Measurements from ENCODE around the gene CNOT1. TPM values are rescaled to one million over a fixed set of nuclear protein-coding genes. Genes with fewer than 3 reads are reported as not detected.

Gene CNOT1
- total RNA-seq, 2 donors from 2014 or later = 306 to 397 TPM

DNA sequence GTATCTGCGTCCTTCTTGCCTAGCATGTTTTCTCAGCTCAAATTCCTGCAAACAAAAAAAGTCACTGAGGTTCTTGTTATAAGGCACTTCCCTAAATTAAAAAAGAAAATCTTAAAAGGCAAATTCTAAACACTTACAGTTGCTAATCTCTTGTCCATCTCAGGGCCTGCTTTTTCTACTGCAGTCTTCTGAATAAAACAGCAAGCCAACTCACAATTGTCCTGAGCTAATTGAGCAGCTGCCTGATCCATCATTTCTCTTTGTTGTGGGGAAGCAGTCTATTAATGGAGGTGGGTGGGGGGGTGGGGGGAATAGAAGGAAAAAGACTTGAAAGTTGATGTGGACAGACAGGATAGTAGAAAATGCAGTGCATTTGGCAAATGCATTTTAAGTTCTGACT lies 87.3 kb downstream of the CNOT1 start:
- peaks cover 7 to 14% of the 10 kb centered on the region in 2 donors for H3K4me1 Mint-ChIP-seq (ENCODE audit: low read depth in 2 of 2)
- no peak for DNase-seq (ENCODE audit: low spot score)
- H3K9me3 Mint-ChIP-seq = no peaks in the 10 kb centered on the region
- no peak overlapping the region for H3K27ac Mint-ChIP-seq
- peaks cover 60% of the 10 kb centered on the region for H3K36me3 Mint-ChIP-seq
- H3K27me3 Mint-ChIP-seq = no peaks in the 10 kb centered on the region
- no peak for ATAC-seq
- no peak overlapping the region for H3K4me3 Mint-ChIP-seq

DNA sequence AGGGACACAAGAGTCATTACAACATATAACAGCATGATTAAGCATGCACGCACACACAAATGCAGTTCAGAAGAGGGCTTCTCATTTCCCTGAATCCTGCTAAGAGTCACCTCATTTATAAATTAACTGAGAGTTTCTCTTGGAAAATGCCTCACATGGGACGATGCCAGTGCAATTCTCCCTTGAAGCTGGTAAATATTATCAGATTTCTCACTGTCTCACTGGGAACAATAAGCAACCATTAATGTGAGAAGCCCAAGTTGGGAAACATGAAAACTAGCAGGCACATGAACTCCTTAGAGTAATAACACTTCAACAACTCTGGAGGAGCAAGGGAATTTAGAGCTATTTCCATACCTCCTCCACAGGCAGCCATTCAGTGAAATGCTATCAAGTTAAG lies 87.9 kb downstream of the CNOT1 start:
- no peak for DNase-seq (ENCODE audit: low spot score)
- Mint-ChIP-seq H3K9me3 (no peaks in the 10 kb centered on the region), H3K4me3 (no peak overlapping the region), H3K4me1 (ENCODE audit: low read depth in 2 of 2) (peaks cover 13 to 17% of the 10 kb centered on the region in 2 donors), H3K27me3 (no peaks in the 10 kb centered on the region), H3K36me3 (peaks cover 59% of the 10 kb centered on the region), H3K27ac (no peak overlapping the region)
- no peak for ATAC-seq

DNA sequence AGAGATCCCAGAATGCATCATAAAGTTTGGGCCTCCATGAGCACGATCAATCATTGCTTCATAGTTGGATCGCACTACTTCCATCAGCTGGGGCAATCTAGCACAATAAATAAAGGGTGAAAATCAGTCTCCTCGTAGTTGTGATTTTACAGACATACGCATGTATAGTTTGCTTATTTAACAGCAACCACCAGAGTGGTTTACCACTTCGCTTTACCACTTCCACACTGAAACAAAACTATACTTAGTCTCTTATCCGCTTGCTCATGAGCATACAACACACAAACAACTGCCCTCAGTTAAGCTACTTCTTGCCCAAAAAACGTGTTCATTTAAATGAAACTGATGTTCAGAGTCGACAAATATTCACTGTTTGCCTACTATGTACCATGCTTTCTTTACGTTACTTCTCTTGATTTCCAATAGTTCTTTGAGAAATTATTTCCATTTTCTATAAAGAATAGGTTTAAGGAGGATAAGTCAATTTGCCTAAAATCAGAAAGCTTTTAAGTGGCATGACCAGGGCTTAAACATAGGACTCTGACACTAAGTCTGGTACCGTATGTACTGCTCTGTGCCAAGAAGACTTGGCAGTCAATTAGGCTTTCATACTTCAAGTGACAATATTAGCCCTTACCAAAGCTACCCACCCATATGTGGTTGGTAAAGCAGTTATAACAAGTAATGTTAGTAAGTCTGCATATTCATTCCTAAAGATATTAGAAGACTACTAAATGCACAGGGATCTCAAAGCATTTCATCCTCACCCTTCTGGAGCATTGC lies 92.3 kb downstream of the CNOT1 start:
- DNase-seq (ENCODE audit: low spot score) (no peak), ATAC-seq (peak in 1 of 2 donors; percentile 82)
- no peaks in the 10 kb centered on the region for H3K27me3 Mint-ChIP-seq
- peak overlapping the region; percentile 14 to 22 for H3K27ac Mint-ChIP-seq
- no peaks in the 10 kb centered on the region for H3K9me3 Mint-ChIP-seq
- H3K4me3 Mint-ChIP-seq = peak overlapping the region; percentile 11
- peaks cover 19 to 23% of the 10 kb centered on the region in 2 donors for H3K4me1 Mint-ChIP-seq (ENCODE audit: low read depth in 2 of 2)
- peaks cover 54% of the 10 kb centered on the region for H3K36me3 Mint-ChIP-seq

DNA sequence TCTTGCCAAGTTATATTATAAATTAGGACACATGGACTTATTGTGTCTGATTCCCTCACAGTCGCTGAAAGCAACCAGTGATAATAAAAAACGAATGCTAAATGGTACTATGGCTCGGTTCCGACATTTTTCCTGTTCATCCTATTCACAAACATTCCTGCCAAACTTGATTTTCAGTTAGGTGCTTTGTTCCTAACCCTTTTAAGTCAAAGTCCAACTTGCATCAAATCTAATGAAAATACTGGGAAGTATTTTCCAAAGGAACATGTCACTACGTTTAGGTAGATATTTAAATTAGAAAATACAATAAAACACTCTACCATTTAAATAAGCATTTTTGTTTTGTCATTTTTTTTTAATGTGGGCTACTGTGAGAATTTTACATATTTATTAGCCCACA lies 93.3 kb downstream of the CNOT1 start:
- Mint-ChIP-seq H3K36me3 (peaks cover 61% of the 10 kb centered on the region), H3K27ac (no peak overlapping the region), H3K9me3 (no peaks in the 10 kb centered on the region), H3K4me3 (no peak overlapping the region), H3K27me3 (no peaks in the 10 kb centered on the region), H3K4me1 (ENCODE audit: low read depth in 2 of 2) (peaks cover 19 to 23% of the 10 kb centered on the region in 2 donors)
- DNase-seq (ENCODE audit: low spot score) (no peak), ATAC-seq (no peak)

DNA sequence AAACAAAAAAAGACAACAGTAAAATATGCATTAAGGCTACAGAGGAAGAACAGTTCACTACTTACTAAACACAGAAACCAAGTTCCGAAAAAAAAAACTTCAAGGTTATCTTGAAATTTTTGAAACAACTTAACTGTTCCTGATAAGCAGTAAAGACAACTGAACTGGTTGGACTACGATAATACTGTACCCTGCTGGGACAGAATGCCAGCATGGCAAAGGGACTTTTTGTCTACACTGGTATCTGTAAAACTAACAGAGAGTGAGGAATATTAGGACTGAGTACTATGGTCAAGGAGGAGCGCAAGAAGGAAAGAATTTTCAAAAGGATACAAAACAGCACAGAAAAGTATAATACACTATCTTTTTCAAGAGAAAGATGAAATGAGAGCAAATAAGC lies 94.5 kb downstream of the CNOT1 start:
- Mint-ChIP-seq H3K27ac (no peak overlapping the region), H3K4me1 (ENCODE audit: low read depth in 2 of 2) (peaks cover 19 to 23% of the 10 kb centered on the region in 2 donors), H3K4me3 (no peak overlapping the region), H3K9me3 (no peaks in the 10 kb centered on the region), H3K27me3 (no peaks in the 10 kb centered on the region), H3K36me3 (peaks cover 61% of the 10 kb centered on the region)
- DNase-seq (ENCODE audit: low spot score) (no peak), ATAC-seq (no peak)

DNA sequence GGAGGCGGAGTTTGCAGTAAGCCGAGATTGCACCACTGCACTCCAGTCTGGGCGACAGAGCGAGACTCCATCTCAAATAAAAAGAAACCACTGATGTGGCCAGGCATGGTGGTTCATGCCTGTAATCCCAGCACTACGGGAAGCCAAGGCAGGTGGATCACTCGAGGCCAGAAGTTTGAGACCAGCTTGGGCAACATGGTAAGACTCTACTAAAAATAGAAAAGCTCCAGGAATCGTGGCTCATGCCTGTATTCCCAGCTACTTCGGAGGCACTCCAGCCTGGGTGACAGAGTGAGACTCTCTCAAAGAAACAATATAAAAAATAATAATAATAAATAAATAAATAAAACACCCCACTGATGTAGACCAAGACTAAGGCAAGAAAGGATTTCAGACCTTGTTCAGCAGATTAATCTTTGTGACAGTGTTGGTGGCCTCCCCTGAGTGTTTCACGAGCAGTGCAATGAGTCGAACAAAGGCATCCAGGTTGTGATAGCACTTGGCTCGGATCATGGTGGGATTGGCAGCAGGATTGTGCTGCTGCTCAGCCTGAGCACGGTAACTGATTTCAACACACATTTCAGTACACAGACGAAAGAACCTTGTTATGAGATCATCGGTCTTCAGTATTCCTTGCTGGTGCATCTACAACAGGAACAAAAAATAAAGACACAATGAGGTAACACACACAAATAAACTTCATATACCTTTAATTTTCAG lies 95.7 kb downstream of the CNOT1 start:
- H3K4me1 Mint-ChIP-seq (ENCODE audit: low read depth in 2 of 2) = peaks cover 18 to 23% of the 10 kb centered on the region in 2 donors
- H3K36me3 Mint-ChIP-seq = peaks cover 49% of the 10 kb centered on the region
- no peak overlapping the region for H3K4me3 Mint-ChIP-seq
- H3K9me3 Mint-ChIP-seq = no peaks in the 10 kb centered on the region
- ATAC-seq (no peak), DNase-seq (ENCODE audit: low spot score) (no peak)
- no peaks in the 10 kb centered on the region for H3K27me3 Mint-ChIP-seq
- H3K27ac Mint-ChIP-seq = no peak overlapping the region

DNA sequence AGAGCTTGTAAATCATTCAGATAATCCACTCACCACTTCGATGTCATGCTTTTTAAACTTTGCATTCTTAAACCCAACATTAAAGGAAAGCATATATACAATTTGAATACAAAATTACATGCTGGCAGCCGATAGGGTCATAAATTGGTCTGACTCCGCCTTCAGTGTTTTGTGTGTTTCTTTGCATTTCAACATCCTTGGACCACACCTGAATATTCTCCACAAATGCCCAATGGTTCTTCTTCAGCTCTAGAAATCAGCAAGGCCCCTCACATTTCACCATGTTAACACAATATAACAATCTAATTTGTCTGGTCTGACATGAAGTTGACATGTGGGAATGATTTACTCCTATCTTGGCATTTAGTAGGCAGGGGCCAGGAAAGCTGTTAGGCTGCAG lies 97.2 kb downstream of the CNOT1 start:
- Mint-ChIP-seq H3K36me3 (peaks cover 35% of the 10 kb centered on the region), H3K27me3 (no peaks in the 10 kb centered on the region), H3K9me3 (no peaks in the 10 kb centered on the region), H3K4me1 (ENCODE audit: low read depth in 2 of 2) (peaks cover 9 to 17% of the 10 kb centered on the region in 2 donors), H3K27ac (no peak overlapping the region), H3K4me3 (no peak overlapping the region)
- ATAC-seq (no peak), DNase-seq (ENCODE audit: low spot score) (no peak)

DNA sequence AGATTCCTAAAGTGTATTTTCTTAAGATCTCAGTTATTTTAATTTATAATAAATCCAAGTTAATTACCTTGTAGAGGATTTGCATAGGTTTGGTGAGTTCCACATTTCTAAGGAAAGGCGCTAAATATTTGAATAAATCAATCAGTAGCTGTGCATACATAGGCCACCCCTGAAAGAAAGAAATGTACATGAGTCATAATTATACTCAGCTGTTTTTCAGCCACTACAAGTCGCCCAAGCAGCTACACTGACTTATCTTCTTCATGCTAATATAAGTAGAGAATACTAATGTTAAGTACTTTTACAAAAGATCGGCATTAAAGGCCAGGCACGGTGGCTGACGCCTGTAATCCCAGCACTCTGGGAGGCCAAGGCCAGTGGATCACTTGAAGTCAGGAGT lies 99.4 kb downstream of the CNOT1 start:
- H3K27ac Mint-ChIP-seq = no peak overlapping the region
- DNase-seq (ENCODE audit: low spot score) (no peak), ATAC-seq (no peak)
- H3K9me3 Mint-ChIP-seq = no peaks in the 10 kb centered on the region
- no peak overlapping the region for H3K4me3 Mint-ChIP-seq
- H3K36me3 Mint-ChIP-seq = peaks cover 33% of the 10 kb centered on the region
- no peaks in the 10 kb centered on the region for H3K27me3 Mint-ChIP-seq
- H3K4me1 Mint-ChIP-seq (ENCODE audit: low read depth in 2 of 2) = peaks cover 4 to 9% of the 10 kb centered on the region in 2 donors

DNA sequence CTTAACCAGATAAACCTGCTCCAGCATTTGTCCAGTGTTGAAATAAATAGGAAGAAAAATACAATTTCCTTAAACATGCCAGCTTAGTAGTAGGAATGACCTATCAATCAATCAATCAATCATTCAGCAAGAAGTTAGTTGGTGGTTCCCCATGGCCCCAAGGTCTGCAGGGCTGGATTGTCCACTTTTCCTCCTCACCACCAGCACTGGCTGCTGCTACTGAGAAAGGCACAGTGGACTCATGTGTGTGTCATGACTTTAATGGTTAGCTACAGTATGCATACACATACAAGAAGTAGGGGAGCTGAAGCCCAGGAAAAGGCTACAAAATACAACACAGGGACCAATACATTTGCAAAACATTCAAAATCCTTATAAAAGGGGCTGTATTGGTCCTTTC lies 109.9 kb downstream of the CNOT1 start:
- Mint-ChIP-seq H3K4me3 (no peak overlapping the region), H3K36me3 (peaks cover 23% of the 10 kb centered on the region), H3K27ac (no peak overlapping the region), H3K27me3 (no peaks in the 10 kb centered on the region), H3K4me1 (ENCODE audit: low read depth in 2 of 2) (peaks cover 18 to 22% of the 10 kb centered on the region in 2 donors), H3K9me3 (no peaks in the 10 kb centered on the region)
- ATAC-seq (no peak), DNase-seq (ENCODE audit: low spot score) (no peak)

DNA sequence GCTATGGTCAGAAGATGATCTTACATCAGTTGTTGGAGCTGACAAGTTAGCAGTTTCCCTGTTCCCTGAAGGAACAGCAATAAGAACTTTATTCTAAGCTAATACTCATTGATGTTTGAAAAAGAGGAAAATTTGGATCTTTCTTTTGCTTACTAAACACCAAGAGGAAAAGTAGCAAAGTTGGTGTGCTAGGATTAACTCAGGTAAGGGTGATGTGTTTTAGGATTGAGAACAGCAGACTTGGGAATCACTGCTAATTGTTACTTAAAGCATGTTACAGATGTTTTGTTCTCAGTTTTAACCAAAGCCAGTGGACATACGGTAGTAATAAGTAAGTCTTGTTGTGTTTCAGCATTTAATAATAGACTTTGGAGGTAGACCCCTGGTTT lies 110.7 kb downstream of the CNOT1 start:
- H3K9me3 Mint-ChIP-seq = no peaks in the 10 kb centered on the region
- no peak for ATAC-seq

DNA sequence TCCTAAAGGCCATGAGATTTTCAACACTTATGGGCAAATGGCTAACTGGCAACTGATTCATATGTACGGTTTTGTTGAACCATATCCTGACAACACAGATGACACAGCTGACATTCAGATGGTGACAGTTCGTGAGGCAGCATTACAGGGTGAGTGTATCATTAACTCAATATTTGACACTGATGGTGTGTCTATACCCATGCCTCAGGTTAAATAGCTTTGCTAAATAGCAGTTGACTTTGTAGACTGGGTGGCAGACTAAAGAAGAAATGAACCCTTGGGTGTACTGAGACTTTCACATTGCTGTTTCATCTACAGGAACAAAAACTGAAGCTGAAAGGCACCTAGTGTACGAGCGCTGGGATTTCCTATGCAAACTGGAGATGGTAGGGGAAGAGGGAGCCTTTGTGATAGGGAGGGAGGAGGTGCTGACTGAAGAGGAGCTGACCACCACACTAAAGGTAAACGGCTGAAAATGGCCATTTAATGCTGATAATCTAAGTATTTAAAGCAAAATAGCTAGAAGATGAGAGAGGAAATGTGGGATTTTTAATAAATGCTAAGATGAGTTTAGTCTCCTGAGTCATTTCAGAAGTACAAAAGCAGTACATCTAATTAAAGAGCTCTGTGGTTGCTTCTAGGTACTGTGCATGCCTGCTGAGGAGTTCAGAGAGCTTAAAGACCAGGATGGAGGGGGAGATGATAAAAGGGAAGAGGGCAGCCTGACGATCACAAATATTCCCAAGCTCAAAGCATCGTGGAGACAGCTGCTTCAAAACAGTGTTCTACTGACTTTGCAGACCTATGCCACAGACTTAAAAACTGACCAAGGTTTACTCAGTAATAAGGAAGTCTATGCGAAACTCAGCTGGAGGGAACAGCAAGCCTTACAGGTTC lies 111.3 kb downstream of the CNOT1 start:
- Mint-ChIP-seq H3K36me3 (peaks cover 22% of the 10 kb centered on the region), H3K27ac (peak overlapping the region; percentile 31 to 43), H3K9me3 (no peaks in the 10 kb centered on the region), H3K4me3 (peak overlapping the region; percentile 20), H3K27me3 (no peaks in the 10 kb centered on the region), H3K4me1 (ENCODE audit: low read depth in 2 of 2) (peaks cover 22 to 29% of the 10 kb centered on the region in 2 donors)
- DNase-seq (ENCODE audit: low spot score) (no peak), ATAC-seq (no peak)

More for the DNA sequence above, 110.7 kb downstream of the CNOT1 start:
- DNase-seq (ENCODE audit: low spot score) = no peak
- H3K4me3 Mint-ChIP-seq = no peak overlapping the region
- H3K27me3 Mint-ChIP-seq = no peaks in the 10 kb centered on the region
- peaks cover 23% of the 10 kb centered on the region for H3K36me3 Mint-ChIP-seq
- H3K4me1 Mint-ChIP-seq (ENCODE audit: low read depth in 2 of 2) = peaks cover 20 to 26% of the 10 kb centered on the region in 2 donors
- H3K27ac Mint-ChIP-seq = peak overlapping the region in 1 of 2 donors; percentile 31

DNA sequence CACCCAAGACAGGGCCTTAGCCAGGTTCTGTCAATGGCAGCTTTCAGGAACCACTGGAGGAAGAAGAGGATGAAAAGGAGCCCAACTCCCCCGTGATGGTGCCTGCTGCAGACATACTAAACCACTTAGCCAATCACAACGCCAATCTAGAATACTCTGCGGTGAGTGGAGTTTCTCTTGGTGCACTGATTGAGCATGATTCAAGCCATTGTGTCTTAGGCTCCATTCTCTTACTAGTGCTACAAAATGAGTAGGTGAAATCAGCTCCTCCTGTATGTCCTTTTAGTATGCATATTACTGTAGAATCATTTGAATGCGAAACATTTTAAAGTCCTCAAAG lies 112.9 kb downstream of the CNOT1 start:
- Mint-ChIP-seq H3K4me1 (ENCODE audit: low read depth in 2 of 2) (peaks cover 25 to 29% of the 10 kb centered on the region in 2 donors), H3K36me3 (peaks cover 12% of the 10 kb centered on the region), H3K4me3 (peak overlapping the region; percentile 58), H3K27me3 (no peaks in the 10 kb centered on the region), H3K9me3 (no peaks in the 10 kb centered on the region), H3K27ac (peak overlapping the region in 1 of 2 donors; percentile 43)
- ATAC-seq (no peak), DNase-seq (ENCODE audit: low spot score) (no peak)

DNA sequence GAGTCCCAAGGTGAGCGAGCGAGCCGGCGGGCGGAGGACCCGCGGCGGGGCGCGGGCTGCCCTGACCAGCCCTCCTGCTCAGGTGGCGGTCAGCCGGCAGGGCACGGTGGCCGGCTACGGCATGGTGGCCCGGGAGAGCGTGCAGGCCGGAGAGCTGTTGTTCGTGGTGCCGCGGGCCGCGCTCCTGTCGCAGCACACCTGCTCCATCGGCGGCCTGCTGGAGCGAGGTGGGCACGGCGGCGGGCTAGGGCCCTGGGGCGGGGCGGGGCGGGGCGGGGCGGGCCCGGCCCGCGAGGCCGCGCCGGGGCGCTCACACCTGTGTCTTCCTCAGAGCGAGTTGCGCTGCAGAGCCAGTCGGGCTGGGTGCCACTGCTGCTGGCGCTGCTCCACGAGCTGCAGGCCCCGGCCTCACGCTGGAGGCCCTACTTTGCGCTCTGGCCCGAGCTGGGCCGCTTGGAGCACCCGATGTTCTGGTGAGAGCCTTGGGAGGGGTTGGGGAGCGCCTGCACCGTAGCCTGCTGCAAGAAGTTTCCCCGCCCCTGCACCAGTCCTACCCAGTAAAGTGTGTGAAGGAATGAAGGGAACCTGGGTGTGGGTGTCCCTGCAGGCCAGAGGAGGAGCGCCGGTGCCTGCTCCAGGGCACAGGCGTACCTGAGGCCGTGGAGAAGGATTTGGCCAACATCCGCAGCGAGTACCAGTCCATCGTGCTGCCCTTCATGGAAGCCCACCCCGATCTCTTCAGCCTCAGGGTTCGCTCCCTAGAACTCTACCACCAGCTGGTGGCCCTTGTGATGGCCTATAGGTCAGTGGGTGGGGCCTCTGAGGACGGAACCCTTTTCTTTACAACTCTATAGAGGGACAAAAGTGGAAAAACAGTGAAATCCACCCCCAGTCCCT lies 113.5 kb downstream of the CNOT1 start:
- Mint-ChIP-seq H3K27ac (peak overlapping the region in 1 of 2 donors; percentile 72), H3K27me3 (no peaks in the 10 kb centered on the region), H3K9me3 (no peaks in the 10 kb centered on the region), H3K36me3 (peaks cover 12% of the 10 kb centered on the region), H3K4me1 (ENCODE audit: low read depth in 2 of 2) (peaks cover 25 to 29% of the 10 kb centered on the region in 2 donors), H3K4me3 (peak overlapping the region; percentile 96)
- peak; percentile 59 to 63 for ATAC-seq
- no peak for DNase-seq (ENCODE audit: low spot score)
